ENCODE results near the gene AKAP8. TPM values are rescaled to one million over a fixed set of nuclear protein-coding genes. Genes with fewer than 3 reads are reported as not detected.

AKAP8 gene
- total RNA-seq, 1 donor from 2014 or later = 37.0 TPM

DNA sequence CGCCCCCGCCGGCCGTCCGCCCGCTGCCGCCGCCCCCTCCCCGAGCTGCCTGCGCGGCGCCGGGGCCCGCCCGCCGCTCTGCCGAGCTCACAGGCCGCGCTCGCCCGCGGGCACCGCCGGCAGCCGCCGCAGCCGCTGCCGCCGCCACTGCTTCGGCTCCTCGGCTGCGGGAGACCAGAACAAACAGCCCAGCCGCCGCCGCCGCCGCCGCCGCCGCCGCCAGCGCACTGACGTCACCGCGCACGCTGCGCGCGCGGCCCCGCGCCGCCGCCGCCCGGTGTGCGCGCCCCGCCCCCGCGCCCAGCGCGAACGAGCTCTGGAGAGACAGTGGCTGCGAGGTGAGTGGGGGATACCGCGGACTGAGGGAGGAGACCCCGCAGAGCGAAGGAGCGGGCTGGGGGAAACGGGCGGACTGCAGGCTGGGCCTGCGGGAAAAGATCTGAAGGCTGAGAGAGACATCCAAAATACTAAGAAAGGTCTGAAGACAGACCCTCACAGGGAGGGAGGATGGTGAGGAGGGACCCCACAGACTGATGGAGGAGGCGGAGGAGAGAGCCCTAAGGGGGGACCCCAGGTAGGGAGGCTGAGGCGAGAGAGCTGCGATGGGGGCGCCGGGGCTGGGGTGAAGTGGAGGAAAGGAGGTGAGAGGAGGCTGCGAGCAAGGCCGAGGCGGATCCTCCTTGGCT is 47.1 kb downstream of the AKAP8 start, which contains the start of gene BRD4:
Gene BRD4 (minus strand): TSS at position 229 of the 686 bp plus-strand sequence. CDS start 59,440 bp downstream, outside the sequence.
- peak; percentile 88 for DNase-seq (ENCODE audit: extremely low spot score, unreplicated experiment)
- no peak for TF ChIP-seq CTCF (conservative IDR thresholded peaks at IDR 0.05)
- H3K27ac Mint-ChIP-seq = peak within 1 kb of the TSS; percentile 97
- H3K4me1 Mint-ChIP-seq (ENCODE audit: unreplicated experiment) = peaks cover 32% of the 10 kb centered on the region
- H3K27me3 Mint-ChIP-seq = no peaks in the 10 kb centered on the region
- no peaks in the 10 kb centered on the region for H3K9me3 Mint-ChIP-seq
- H3K4me3 Mint-ChIP-seq = peak within 1 kb of the TSS; percentile 99
- H3K36me3 Mint-ChIP-seq = peaks cover 10% of the 10 kb centered on the region

DNA sequence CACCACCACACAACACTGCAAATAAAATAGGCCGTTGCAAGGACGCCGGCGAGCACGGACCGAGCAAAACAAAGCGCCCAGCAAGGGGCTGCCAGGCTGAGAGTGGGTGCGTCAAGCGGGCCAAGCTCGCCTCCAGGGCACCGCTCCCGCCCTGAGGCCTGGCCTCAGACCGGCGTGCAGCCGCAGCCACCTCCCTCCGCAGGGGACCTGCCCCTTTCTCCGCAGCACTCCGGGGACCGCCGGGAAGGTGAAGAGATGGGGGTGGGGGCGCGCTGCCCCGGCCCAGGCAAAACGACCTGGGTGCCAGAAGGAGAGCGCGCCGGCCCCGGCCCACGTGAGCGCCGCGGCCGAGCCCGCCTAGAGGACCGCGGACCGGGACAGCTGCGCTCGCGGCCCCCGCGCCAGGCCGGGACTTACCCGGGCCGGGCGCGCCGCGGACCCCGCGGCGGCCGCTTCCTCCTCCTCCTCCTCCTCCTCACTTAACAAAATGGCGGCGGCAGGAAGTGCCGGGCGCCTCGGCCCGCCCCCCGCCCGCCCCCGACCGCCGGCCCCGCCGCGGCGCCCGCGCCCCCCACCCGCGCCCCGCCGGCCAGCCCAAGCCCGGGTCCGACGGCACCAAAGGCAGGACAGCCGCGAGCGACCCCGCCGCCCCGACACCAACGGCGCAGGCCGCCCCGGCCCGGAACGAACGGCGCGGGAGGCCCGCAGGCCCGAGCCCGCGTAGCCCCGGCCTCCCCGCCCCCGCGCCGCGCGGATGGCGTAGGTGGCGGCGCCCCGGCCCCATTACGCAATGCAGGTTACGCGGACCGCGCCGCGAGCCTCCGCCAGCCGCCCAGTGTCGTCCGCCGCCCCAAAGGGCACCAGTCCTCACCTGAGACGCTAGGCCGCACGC is 47.9 kb downstream of the AKAP8 start:
- H3K9me3 Mint-ChIP-seq = no peaks in the 10 kb centered on the region
- DNase-seq (ENCODE audit: extremely low spot score, unreplicated experiment) = no peak
- peak overlapping the region; percentile 99 for H3K4me3 Mint-ChIP-seq
- TF ChIP-seq CTCF (conservative IDR thresholded peaks at IDR 0.05) = no peak
- no peaks in the 10 kb centered on the region for H3K27me3 Mint-ChIP-seq
- H3K27ac Mint-ChIP-seq = peak overlapping the region; percentile 97
- H3K4me1 Mint-ChIP-seq (ENCODE audit: unreplicated experiment) = peaks cover 38% of the 10 kb centered on the region
- H3K36me3 Mint-ChIP-seq = peaks cover 10% of the 10 kb centered on the region

DNA sequence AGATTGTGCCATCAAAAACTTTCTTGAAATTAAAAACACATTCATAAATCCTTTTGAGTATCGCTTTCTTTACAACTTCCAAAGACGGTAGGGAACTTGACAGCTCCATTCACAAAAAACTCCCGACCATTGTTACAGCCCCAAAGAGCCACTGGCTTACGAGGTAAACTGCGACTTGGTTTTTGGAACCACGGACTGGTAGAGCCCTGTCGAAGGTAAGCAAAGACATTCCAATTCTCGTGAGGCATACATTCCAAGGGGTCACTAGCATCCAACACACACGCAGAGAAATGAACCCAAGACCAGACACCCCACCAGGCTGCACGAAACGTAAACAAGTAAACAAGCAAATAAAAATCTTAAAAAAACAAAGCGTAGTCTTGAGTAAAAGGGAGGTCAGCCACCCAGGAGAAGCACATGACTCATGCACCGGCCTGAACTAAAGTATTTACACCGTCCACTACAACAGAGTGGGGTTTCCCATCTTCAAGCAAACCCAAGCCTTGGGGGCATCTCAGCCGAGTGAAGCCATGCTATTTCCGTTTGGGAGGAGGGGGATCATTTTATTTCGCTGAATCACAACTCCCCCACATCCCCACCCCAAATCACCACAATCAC is 48.7 kb downstream of the AKAP8 start:
- H3K9me3 Mint-ChIP-seq = no peaks in the 10 kb centered on the region
- DNase-seq (ENCODE audit: extremely low spot score, unreplicated experiment) = no peak

GRCh38 chr19:15328312-15328711 is 51.3 kb downstream of the AKAP8 start:
- DNase-seq (ENCODE audit: extremely low spot score, unreplicated experiment) = no peak
- Mint-ChIP-seq H3K4me1 (ENCODE audit: unreplicated experiment) (peaks cover 63% of the 10 kb centered on the region), H3K9me3 (peaks cover 3% of the 10 kb centered on the region), H3K36me3 (peaks cover 13% of the 10 kb centered on the region), H3K4me3 (peak overlapping the region; percentile 65), H3K27ac (peak overlapping the region; percentile 72), H3K27me3 (no peaks in the 10 kb centered on the region)
- TF ChIP-seq CTCF (conservative IDR thresholded peaks at IDR 0.05) = no peak

More for the DNA sequence above, 48.7 kb downstream of the AKAP8 start:
- TF ChIP-seq CTCF (conservative IDR thresholded peaks at IDR 0.05) = no peak
- Mint-ChIP-seq H3K4me3 (peak overlapping the region; percentile 99), H3K27ac (peak overlapping the region; percentile 97), H3K4me1 (ENCODE audit: unreplicated experiment) (peaks cover 41% of the 10 kb centered on the region), H3K36me3 (peaks cover 10% of the 10 kb centered on the region), H3K27me3 (no peaks in the 10 kb centered on the region)

GRCh38 chr19:15324791-15325519 is 54.6 kb downstream of the AKAP8 start:
- peaks cover 10% of the 10 kb centered on the region for H3K9me3 Mint-ChIP-seq
- H3K27me3 Mint-ChIP-seq = no peaks in the 10 kb centered on the region
- peak overlapping the region; percentile 83 for H3K27ac Mint-ChIP-seq
- DNase-seq (ENCODE audit: extremely low spot score, unreplicated experiment) = no peak
- peaks cover 76% of the 10 kb centered on the region for H3K4me1 Mint-ChIP-seq (ENCODE audit: unreplicated experiment)
- TF ChIP-seq CTCF (conservative IDR thresholded peaks at IDR 0.05) = no peak
- peaks cover 18% of the 10 kb centered on the region for H3K36me3 Mint-ChIP-seq
- peak overlapping the region; percentile 3 for H3K4me3 Mint-ChIP-seq
